Small intestine (tissue), 16 donors: ENCODE results near the gene GALNT9. TPM values are rescaled to one million over a fixed set of nuclear protein-coding genes. Genes with fewer than 3 reads are reported as not detected.
"Not testable (repeated sequence)": the region's sequence is repeated elsewhere in the genome, so short reads cannot be mapped to it uniquely, and the experiment has no call there.

Source experiments
- DNase-seq, 2 donors: peaks; one replicate each; pipeline versions ENCODE4 v3.0.0 to v3.0.0-alpha.2; 2013
- FAIRE-seq: peaks from 2 replicates; lab custom pipeline; 2012; peaks lifted over from hg19 to GRCh38; lab: Jason Lieb, UNC
- H3K27ac ChIP-seq, 3 donors: one replicate each; pipeline ENCODE4 v1.5.1; 2013; ENCODE audit warnings: low read length in 2 of 3, mild to moderate bottlenecking in 2 of 3, control low read depth in 1 of 3, inconsistent platforms in 1 of 3, low read depth in 1 of 3, moderate library complexity in 1 of 3
- H3K27me3 ChIP-seq, 3 donors: one replicate each; pipeline ENCODE4 v1.6.1; 2013; ENCODE audit warnings: low read length in 3 of 3, inconsistent platforms in 1 of 3; ENCODE audit not compliant: control insufficient read depth in 3 of 3, insufficient read depth in 3 of 3
- H3K36me3 ChIP-seq, 3 donors: one replicate each; pipeline ENCODE4 v1.6.1; 2013; ENCODE audit warnings: low read length in 3 of 3, inconsistent platforms in 1 of 3, low read depth in 1 of 3, mild to moderate bottlenecking in 1 of 3, moderate library complexity in 1 of 3; ENCODE audit not compliant: control insufficient read depth in 3 of 3, insufficient read depth in 2 of 3
- H3K4me1 ChIP-seq, 3 donors: one replicate each; pipeline ENCODE4 v1.6.1; 2013; ENCODE audit warnings: low read length in 2 of 3, inconsistent platforms in 1 of 3, low read depth in 1 of 3, mild to moderate bottlenecking in 1 of 3, moderate library complexity in 1 of 3; ENCODE audit not compliant: control insufficient read depth in 3 of 3, insufficient read depth in 2 of 3
- H3K4me3 ChIP-seq, 3 donors: one replicate each; pipeline ENCODE4 v1.5.1; 2013; ENCODE audit warnings: low read length in 3 of 3, control low read depth in 1 of 3, inconsistent platforms in 1 of 3, low read depth in 1 of 3, mild to moderate bottlenecking in 1 of 3, moderate library complexity in 1 of 3
- H3K9me3 ChIP-seq, 2 donors: one replicate each; pipeline ENCODE4 v1.6.1; 2013; ENCODE audit warnings: low read depth in 1 of 2, low read length in 1 of 2; ENCODE audit not compliant: control insufficient read depth in 2 of 2, insufficient read depth in 1 of 2
- WGBS, 3 donors: extraction: QIAGEN DNeasy Blood & Tissue Kit; methylation state at CpG; one replicate each; pipeline ENCODE4 v1.1.7; 2013; 5-methylcytosine and 5-hydroxymethylcytosine counted together
- long read RNA-seq, 10 donors: transcript quantifications; one replicate each; lab custom pipeline, GENCODE V29; 2026
- polyA plus RNA-seq, 4 donors: library from polyadenylated mRNA; stranded (reverse) in 3 of 4; unstranded in 1 of 4; fragments of 200-250 nt in 3 of 4; fragments of 120-200 nt in 1 of 4; gene quantifications; one replicate each; pipeline versions ENCODE4 v1.2.1 to v1.2.3, GENCODE V29; 2013
- donor health status: healthy with polysubstance abuse.
- donor health status: control.
- donor health status: control.
- donor health status: Bipolar disorder and iron deficiency.
- donor health status: healthy.

Gene GALNT9
- 1 to 10 TPM in 1 of 4 donors, under 1 TPM in 1, not detected in 2; 0.79 to 2.6 TPM for polyA plus RNA-seq
- long read RNA-seq, donor 1, partial matches to known transcripts: 0 of 5 reads
- long read RNA-seq, donor 1, other reads (novel, unspliced or antisense): 0 of 5 reads
- long read RNA-seq, donor 2: 0 reads
- long read RNA-seq, donor 3, partial matches to known transcripts: 0 of 1 reads
- long read RNA-seq, donor 3, other reads (novel, unspliced or antisense): 0 of 1 reads
- long read RNA-seq, donor 4: 0 reads
- long read RNA-seq, donor 5, partial matches to known transcripts: 0 of 1 reads
- long read RNA-seq, donor 5, other reads (novel, unspliced or antisense): 0 of 1 reads
- long read RNA-seq, donor 6, partial matches to known transcripts: 0 of 1 reads
- long read RNA-seq, donor 6, other reads (novel, unspliced or antisense): 0 of 1 reads
- long read RNA-seq, donor 7: 0 reads
- long read RNA-seq, donor 8: 0 reads
- long read RNA-seq, donor 9: 0 reads
- long read RNA-seq, donor 10, partial matches to known transcripts: 0 of 1 reads
- long read RNA-seq, donor 10, other reads (novel, unspliced or antisense): 0 of 1 reads

DNA sequence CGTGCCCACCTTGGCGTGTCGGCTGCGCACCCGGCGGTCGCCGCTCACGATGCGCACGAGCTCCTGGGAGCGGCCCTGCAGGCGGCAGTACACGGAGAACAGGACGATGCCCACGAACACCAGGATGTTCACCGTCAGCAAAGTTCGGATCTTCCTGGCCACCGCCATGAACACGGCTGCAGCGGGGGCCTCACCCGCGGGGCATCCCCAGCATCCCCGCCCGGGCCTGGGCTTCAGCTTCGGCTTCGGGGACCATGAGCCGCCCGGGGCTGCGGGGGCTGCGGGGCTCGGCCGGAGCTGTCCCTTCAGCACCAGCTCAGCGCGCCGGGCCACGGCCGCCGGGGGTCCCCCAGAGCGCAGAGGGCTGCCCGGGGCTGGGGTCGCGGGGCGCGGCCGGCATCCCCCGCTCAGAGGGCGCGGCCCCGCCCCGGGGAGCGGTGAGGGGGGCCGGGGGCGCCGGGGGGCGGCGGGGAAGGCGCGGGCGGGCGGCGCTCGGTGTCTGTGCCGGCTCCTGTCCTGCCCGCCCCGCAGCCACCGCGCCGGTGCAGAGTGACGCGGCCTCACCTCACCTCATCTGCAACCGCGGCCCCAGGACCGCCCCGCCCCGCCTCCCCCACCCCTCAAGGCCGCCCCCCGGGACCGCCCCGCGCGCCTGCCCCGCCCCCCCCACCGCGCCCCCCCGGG is at the start of gene GALNT9:
Gene GALNT9, minus strand, starts transcription at position 554 of the 684 bp plus-strand sequence. Its CDS starts 386 bp downstream, at position 168.
- Histone ChIP-seq H3K4me1 (no peaks in the 10 kb centered on the region), H3K27ac (no peak within 1 kb of the TSS), H3K4me3 (no peak within 1 kb of the TSS), H3K9me3 (peaks cover 0 to 4% of the 10 kb centered on the region in 2 donors), H3K36me3 (no peaks in the 10 kb centered on the region), H3K27me3 (peaks cover 9 to 60% (median 25%) of the 10 kb centered on the region in 3 donors)
- DNase-seq (peak in 1 of 2 donors; percentile 23), FAIRE-seq (no peak)
- WGBS, 3 donors: 6 to 18% (median 12%) methylated on average over 36 to 76 of the region's 86 CpGs

DNA sequence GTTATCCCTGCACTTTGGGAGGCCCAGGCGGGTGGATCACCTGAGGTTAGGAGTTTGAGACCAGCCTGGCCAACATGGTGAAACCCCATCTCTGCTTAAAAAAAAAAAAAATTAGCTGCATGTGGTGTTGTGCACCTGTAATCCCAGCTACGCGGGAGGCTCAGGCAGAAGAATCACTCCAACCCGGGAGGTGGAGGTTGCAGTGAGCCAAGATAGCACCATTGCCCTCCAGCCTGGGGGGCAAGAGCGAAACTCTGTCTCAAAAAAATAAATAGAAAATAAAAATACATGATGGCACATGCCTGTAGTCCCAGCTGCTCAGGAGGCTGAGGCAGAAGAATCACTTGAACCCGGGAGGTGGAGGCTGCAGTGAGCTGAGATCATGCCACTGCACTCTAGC is 49.7 kb upstream of the GALNT9 start:
- not testable (repeated sequence) for H3K36me3 ChIP-seq, FAIRE-seq, DNase-seq, H3K4me3 ChIP-seq, H3K9me3 ChIP-seq, H3K4me1 ChIP-seq, H3K27ac ChIP-seq
- WGBS, 3 donors: 70 to 83% (median 83%) methylated on average over 6 of the region's 6 CpGs
- H3K27me3 ChIP-seq: peaks cover 0 to 35% (median 22%) of the 10 kb centered on the region in 3 donors

DNA sequence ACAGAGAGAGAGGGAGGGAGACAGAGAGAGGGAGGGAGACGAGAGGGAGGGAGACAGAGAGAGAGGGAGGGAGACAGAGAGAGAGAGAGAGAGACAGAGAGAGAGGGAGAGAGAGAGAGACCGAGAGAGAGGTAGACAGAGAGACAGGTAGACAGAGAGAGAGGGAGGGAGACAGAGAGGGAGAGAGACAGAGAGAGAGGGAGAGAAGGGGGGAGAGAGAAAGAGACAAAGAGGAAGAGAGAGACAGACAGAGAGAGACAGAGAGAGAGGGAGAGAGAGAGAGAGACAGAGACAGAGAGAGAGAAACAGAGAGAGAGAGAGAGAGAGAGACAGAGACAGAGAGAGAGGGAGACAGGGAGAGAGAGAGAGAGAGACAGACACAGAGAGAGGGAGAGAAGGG is 47.8 kb upstream of the GALNT9 start:
- DNase-seq (no peak), FAIRE-seq (no peak)
- H3K4me1 ChIP-seq: no peaks in the 10 kb centered on the region
- peaks cover 0 to 33% (median 22%) of the 10 kb centered on the region in 3 donors for H3K27me3 ChIP-seq
- H3K27ac ChIP-seq: no peak overlapping the region
- H3K9me3 ChIP-seq: no peaks in the 10 kb centered on the region
- 33 to 42% (median 35%) methylated on average over 2 of the region's 2 CpGs for WGBS, 3 donors
- H3K36me3 ChIP-seq: no peaks in the 10 kb centered on the region
- H3K4me3 ChIP-seq: no peak overlapping the region

DNA sequence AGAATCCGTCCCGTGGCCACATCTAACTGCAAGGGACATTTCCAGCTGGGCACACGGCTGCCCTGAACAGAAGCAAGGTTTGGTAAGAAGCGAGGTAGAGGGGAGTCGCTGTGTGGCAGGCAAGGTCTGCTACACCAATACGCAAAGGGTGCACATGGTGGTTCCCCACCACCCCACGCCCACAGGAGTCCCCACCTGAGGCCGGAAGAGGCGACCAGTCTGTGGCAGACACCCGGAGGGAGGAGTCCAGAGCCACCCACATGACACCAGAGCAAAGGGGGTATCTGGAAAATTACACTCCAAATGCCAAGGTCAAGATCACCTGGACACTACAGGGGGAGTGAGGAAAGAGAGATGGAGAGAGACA is 47.1 kb upstream of the GALNT9 start:
- Histone ChIP-seq H3K4me3 (no peak overlapping the region), H3K9me3 (peaks cover 0 to 4% of the 10 kb centered on the region in 2 donors), H3K27me3 (peaks cover 0 to 32% (median 18%) of the 10 kb centered on the region in 3 donors), H3K27ac (no peak overlapping the region), H3K36me3 (no peaks in the 10 kb centered on the region), H3K4me1 (no peaks in the 10 kb centered on the region)
- FAIRE-seq (no peak), DNase-seq (no peak)
- WGBS, 3 donors: 53 to 67% (median 63%) methylated on average over 10 of the region's 10 CpGs

DNA sequence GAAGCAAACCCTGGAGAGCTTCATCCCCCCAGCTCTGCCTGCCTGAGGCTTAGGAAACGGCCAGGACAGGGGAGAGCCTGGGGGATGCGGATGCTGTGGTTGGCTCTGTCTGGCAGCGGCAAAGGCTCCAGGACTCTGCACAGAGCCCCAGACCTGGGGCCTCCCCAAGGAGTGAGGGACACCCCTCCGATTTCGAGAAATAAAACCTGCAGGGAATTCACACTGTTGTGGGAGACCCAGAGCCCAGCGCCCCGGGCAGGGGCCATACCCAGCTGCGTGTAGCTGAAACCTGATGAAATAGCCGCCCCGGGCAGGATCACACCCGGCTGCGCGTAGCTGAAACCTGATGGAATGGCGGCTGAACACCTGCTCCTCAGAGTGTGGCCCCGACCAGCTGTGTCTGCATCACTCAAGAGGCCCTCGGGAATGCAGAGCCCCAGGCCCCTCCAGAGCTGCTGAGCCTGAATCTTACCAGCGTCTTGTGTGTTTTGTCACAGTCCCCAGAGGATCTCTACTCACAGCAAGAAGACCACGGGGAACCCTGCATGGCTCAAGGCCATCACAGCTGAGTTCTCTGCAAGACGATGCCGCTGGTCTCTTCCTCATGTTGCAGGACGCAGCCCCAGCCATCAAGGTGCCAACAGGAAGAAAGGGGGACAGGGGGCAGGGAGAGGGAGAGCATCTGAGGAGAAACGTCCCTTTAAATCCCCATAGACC is 46.5 kb upstream of the GALNT9 start:
- no peak overlapping the region for H3K4me3 ChIP-seq
- peaks cover 0 to 32% (median 18%) of the 10 kb centered on the region in 3 donors for H3K27me3 ChIP-seq
- no peak for DNase-seq
- H3K4me1 ChIP-seq: no peaks in the 10 kb centered on the region
- H3K9me3 ChIP-seq: peaks cover 0 to 7% of the 10 kb centered on the region in 2 donors
- no peak overlapping the region for H3K27ac ChIP-seq
- 62 to 64% (median 63%) methylated on average over 22 of the region's 22 CpGs for WGBS, 3 donors
- no peak for FAIRE-seq
- H3K36me3 ChIP-seq: no peaks in the 10 kb centered on the region

DNA sequence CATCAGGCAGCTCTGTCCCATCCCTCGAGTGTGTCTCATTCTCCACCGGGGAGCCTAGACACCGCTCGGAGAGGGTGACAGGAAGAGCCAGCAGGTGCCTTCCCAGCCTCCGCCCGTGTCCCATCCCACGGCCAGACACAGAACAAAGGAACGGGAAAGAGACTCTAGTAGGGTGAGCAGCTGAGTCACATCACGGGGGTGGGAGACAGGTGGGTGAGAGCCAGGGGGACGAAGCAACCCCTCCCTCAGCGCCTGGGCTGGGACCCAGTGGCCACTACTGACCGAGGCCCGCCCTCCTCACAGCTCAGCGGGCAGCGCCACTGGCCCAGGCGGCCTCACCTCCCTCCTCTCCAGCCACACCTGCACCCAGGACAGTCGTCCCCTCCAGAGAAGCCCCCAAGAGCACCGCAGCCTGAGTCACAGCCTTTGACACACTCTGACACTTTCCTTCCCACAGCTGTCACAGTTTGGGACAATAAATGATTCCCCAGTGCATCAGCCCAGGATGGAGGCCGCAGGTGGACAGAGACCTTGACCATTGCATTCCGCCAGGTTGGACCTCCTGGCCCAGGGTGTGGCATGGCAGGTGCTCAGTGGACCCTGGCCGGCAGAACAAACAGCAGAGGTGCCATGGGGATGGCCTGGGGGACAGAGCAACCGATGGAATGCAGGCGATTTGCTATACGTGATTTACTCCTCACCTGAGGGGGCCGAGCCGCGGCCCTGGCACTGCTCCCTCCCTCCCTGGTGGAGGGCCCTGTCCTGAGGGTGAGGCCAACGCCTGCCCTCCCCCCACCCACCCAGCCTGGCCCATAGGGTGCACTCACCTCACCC is 45.4 kb upstream of the GALNT9 start:
- no peak overlapping the region for H3K27ac ChIP-seq
- DNase-seq: no peak
- 66 to 76% (median 70%) methylated on average over 25 to 28 of the region's 28 CpGs for WGBS, 3 donors
- peaks cover 0 to 33% (median 15%) of the 10 kb centered on the region in 3 donors for H3K27me3 ChIP-seq
- FAIRE-seq: no peak
- no peaks in the 10 kb centered on the region for H3K4me1 ChIP-seq
- no peaks in the 10 kb centered on the region for H3K36me3 ChIP-seq
- H3K4me3 ChIP-seq: no peak overlapping the region
- H3K9me3 ChIP-seq: peaks cover 0 to 11% of the 10 kb centered on the region in 2 donors

DNA sequence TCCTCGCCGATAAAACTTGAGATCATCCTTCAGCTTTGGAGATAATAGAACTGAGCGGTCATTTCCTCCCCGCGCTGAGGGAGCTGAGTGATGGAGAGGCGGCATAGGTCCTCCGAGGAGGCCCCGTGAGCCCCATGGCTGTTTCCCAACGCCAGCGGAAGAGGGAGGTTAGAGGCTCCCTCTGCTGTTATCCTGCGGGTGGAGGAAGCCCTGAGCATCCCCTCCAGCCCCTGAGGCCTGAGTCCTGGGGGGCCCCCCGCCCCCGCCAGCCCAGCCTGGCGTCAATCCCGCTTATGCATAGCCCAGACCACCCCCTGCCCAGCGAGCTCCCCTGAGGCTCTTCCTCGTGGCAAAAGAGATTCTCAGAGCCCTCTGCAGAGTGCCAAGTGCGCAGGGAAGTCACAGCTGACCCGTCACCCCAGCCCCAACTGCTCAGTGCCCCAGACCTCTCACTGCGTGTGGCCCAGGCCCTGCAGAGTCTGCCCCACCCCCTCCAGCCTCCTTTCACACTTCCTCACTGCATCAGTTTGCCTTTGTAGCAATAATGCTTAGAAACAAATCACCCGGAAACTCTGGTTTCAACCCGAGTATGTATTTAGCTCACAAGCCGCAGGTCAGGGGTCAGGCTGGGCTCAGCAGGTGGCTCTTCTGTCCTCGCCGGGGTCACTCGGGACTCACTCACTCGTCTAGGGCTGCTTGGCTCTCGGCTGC is 44.7 kb upstream of the GALNT9 start:
- WGBS, 3 donors: 34 to 46% (median 42%) methylated on average over 28 of the region's 28 CpGs
- no peaks in the 10 kb centered on the region for H3K4me1 ChIP-seq
- peaks cover 0 to 11% of the 10 kb centered on the region in 2 donors for H3K9me3 ChIP-seq
- FAIRE-seq (no peak), DNase-seq (no peak)
- peaks cover 0 to 28% (median 13%) of the 10 kb centered on the region in 3 donors for H3K27me3 ChIP-seq
- H3K4me3 ChIP-seq: no peak overlapping the region
- H3K36me3 ChIP-seq: no peaks in the 10 kb centered on the region
- H3K27ac ChIP-seq: no peak overlapping the region
